Smooth muscle cell of bladder (primary cell): ENCODE measurements around the gene HELZ2. TPM values are rescaled to one million over a fixed set of nuclear protein-coding genes. Genes with fewer than 3 reads are reported as not detected.

Experiments
- total RNA-seq: library from RNA; depleted of rRNA; stranded (reverse); fragments of >200 nt; gene quantifications from 2 replicates; pipeline ENCODE4 v1.2.3, GENCODE V29; 2014

HELZ2 gene
- total RNA-seq = 27.0 and 29.2 TPM in 2 replicates

GRCh38 chr20:63574156-63574828 is at the start of gene HELZ2:
Gene HELZ2 (minus strand): TSS chr20:63574239. CDS start chr20:63572385, 1,854 bp downstream.

GRCh38 chr20:63553933-63554290 is 20.1 kb downstream of the HELZ2 start, which contains the start of gene FNDC11:
Gene FNDC11 (plus strand): TSS chr20:63554159. CDS start chr20:63555664, 1,505 bp downstream.

GRCh38 chr20:63547725-63548480 is 26.1 kb downstream of the HELZ2 start, which contains the start of gene SRMS:
Gene SRMS (minus strand): TSS chr20:63547749. CDS start chr20:63547463, 286 bp downstream.

GRCh38 chr20:63536997-63537524 is 37.0 kb downstream of the HELZ2 start, which contains the start of gene PTK6:
Gene PTK6 (minus strand): TSS chr20:63537376. CDS start chr20:63537314, 62 bp downstream.

Other genes starting within 250 kb of the HELZ2 start
- gene CHRNA4, start 212.9 kb downstream of the HELZ2 start, total RNA-seq = not detected in 2 replicates
- gene KCNQ2, start 101.6 kb downstream of the HELZ2 start, total RNA-seq = not detected in 2 replicates
- gene EEF1A2, start 75.2 kb downstream of the HELZ2 start, total RNA-seq = 1.3 and 3.0 TPM in 2 replicates
- gene PPDPF, start 53.5 kb downstream of the HELZ2 start, total RNA-seq = 17.5 and 24.5 TPM in 2 replicates
- gene PTK6, start 36.9 kb downstream of the HELZ2 start, total RNA-seq = under 0.01 and 0.09 TPM in 2 replicates
- gene SRMS, start 26.5 kb downstream of the HELZ2 start, total RNA-seq = not detected in 2 replicates
- gene FNDC11, start 20.1 kb downstream of the HELZ2 start, total RNA-seq = 0.46 and 0.57 TPM in 2 replicates
- 7.4 and 8.4 TPM in 2 replicates for gene GMEB2, start 52.9 kb upstream of the HELZ2 start, total RNA-seq
- gene STMN3, start 79.2 kb upstream of the HELZ2 start, total RNA-seq = 2.1 and 2.3 TPM in 2 replicates
- gene RTEL1, start 84.1 kb upstream of the HELZ2 start, total RNA-seq = 6.1 and 9.2 TPM in 2 replicates
- 0.65 and 1.3 TPM in 2 replicates for gene TNFRSF6B, start 122.4 kb upstream of the HELZ2 start, total RNA-seq
- gene ARFRP1, start 133.7 kb upstream of the HELZ2 start, total RNA-seq = 30.2 and 35.4 TPM in 2 replicates
- gene ZGPAT, start 133.8 kb upstream of the HELZ2 start, total RNA-seq = 14.3 and 15.6 TPM in 2 replicates
- 1.6 and 2.2 TPM in 2 replicates for gene LIME1, start 162.4 kb upstream of the HELZ2 start, total RNA-seq
- 14.4 and 18.3 TPM in 2 replicates for gene SLC2A4RG, start 165.5 kb upstream of the HELZ2 start, total RNA-seq